Prostate gland (tissue), 2 donors: ENCODE results near the gene OR4Q3.
"Not testable (repeated sequence)": the region's sequence is repeated elsewhere in the genome, so short reads cannot be mapped to it uniquely, and the experiment has no call there.

Source experiments
- POLR2A ChIP-seq: fragments of 450-650 bp; IDR thresholded peaks from one replicate; pipeline ENCODE4 v1.6.1; 2016; ENCODE audit warnings: antibody characterized with exemption, mild to moderate bottlenecking
- TF ChIP-seq, protein P1 (sequence below), 4 experiments: fragments of 200-600 bp in 2 of 4; fragments of 450-650 bp in 2 of 4; sonication (generic) in 2 of 4; IDR thresholded peaks; 1 replicate in 3 of 4; 2 replicates in 1 of 4; pipeline ENCODE4 v1.5.1; 2016 to 2019; ENCODE audit warnings: antibody characterized with exemption in 4 of 4, mild to moderate bottlenecking in 2 of 4, moderate library complexity in 2 of 4

DNA sequence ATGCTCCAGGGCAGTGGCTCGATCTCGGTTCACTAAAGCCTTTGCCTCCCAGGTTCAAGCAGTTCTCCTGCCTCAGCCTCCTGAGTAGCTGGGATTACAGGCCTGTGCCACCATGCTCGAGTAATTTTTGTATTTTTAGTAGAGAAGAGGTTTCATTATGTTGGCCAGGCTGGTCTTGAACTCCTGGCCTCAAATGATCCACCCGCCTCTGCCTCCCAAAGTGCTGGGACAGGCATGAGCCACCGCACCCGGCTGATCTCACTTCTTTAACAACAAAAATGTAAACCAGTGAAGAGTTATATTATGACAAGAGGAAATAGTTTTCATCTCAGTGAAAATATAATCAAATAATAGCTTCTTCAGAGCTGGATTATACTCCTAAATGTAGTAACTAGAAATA is 43.9 kb downstream of the OR4Q3 start:
- TF ChIP-seq, protein P1, sequence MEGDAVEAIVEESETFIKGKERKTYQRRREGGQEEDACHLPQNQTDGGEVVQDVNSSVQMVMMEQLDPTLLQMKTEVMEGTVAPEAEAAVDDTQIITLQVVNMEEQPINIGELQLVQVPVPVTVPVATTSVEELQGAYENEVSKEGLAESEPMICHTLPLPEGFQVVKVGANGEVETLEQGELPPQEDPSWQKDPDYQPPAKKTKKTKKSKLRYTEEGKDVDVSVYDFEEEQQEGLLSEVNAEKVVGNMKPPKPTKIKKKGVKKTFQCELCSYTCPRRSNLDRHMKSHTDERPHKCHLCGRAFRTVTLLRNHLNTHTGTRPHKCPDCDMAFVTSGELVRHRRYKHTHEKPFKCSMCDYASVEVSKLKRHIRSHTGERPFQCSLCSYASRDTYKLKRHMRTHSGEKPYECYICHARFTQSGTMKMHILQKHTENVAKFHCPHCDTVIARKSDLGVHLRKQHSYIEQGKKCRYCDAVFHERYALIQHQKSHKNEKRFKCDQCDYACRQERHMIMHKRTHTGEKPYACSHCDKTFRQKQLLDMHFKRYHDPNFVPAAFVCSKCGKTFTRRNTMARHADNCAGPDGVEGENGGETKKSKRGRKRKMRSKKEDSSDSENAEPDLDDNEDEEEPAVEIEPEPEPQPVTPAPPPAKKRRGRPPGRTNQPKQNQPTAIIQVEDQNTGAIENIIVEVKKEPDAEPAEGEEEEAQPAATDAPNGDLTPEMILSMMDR (IDR thresholded peaks at IDR 0.05), result not testable (repeated sequence)
- not testable (repeated sequence) for TF ChIP-seq POLR2A
